ENCODE data around the gene SP140L. TPM values are rescaled to one million over a fixed set of nuclear protein-coding genes. Genes with fewer than 3 reads are reported as not detected.
"Not testable (repeated sequence)": the region's sequence is repeated elsewhere in the genome, so short reads cannot be mapped to it uniquely, and the experiment has no call there.

Gene SP140L
- polyA plus RNA-seq, 4 donors, result 11.8 to 15.4 (median 13.0) TPM

- no peaks in the 10 kb centered on the region for H3K27me3 ChIP-seq (ENCODE audit: control insufficient read depth in 3 of 3, insufficient read depth in 3 of 3, low read length in 3 of 3)
- H3K27ac ChIP-seq (ENCODE audit: low read depth in 1 of 3, low read length in 2 of 3), result no peak overlapping the region
- FAIRE-seq (no peak), DNase-seq (no peak)
- WGBS, 3 donors, result 96 to 100% (median 100%) methylated on average over 3 of the region's 3 CpGs
- H3K9me3 ChIP-seq (ENCODE audit: control insufficient read depth in 2 of 2, insufficient read depth in 1 of 2, low read depth in 1 of 2, low read length in 1 of 2), result no peaks in the 10 kb centered on the region
- peaks cover 0 to under 1% (median 0%) of the 10 kb centered on the region in 3 donors for H3K4me1 ChIP-seq (ENCODE audit: control insufficient read depth in 3 of 3, insufficient read depth in 2 of 3, low read depth in 1 of 3, low read length in 2 of 3)
- no peak overlapping the region for H3K4me3 ChIP-seq (ENCODE audit: low read depth in 1 of 3, low read length in 3 of 3)
- H3K36me3 ChIP-seq (ENCODE audit: control insufficient read depth in 3 of 3, insufficient read depth in 2 of 3, low read depth in 1 of 3, low read length in 3 of 3), result peaks cover 0 to 13% (median 2%) of the 10 kb centered on the region in 3 donors
Measured at GRCh38 chr2:230405824-230406223, 78.8 kb downstream of the SP140L start.

- H3K4me3 ChIP-seq (ENCODE audit: low read depth in 1 of 3, low read length in 3 of 3), result no peak overlapping the region
- H3K27ac ChIP-seq (ENCODE audit: low read depth in 1 of 3, low read length in 2 of 3), result peak overlapping the region in 1 of 3 donors; percentile 84
- WGBS, 3 donors, result 65 to 77% (median 72%) methylated on average over 3 of the region's 3 CpGs
- peaks cover 0 to 8% (median 0%) of the 10 kb centered on the region in 3 donors for H3K36me3 ChIP-seq (ENCODE audit: control insufficient read depth in 3 of 3, insufficient read depth in 2 of 3, low read depth in 1 of 3, low read length in 3 of 3)
- H3K4me1 ChIP-seq (ENCODE audit: control insufficient read depth in 3 of 3, insufficient read depth in 2 of 3, low read depth in 1 of 3, low read length in 2 of 3), result peaks cover 0 to 9% (median 3%) of the 10 kb centered on the region in 3 donors
- H3K9me3 ChIP-seq (ENCODE audit: control insufficient read depth in 2 of 2, insufficient read depth in 1 of 2, low read depth in 1 of 2, low read length in 1 of 2), result no peaks in the 10 kb centered on the region
- no peak for DNase-seq
- no peaks in the 10 kb centered on the region for H3K27me3 ChIP-seq (ENCODE audit: control insufficient read depth in 3 of 3, insufficient read depth in 3 of 3, low read length in 3 of 3)
- no peak for FAIRE-seq
Measured at GRCh38 chr2:230408244-230408842, 81.3 kb downstream of the SP140L start.

- not testable (repeated sequence) for H3K9me3 ChIP-seq (ENCODE audit: control insufficient read depth in 2 of 2, insufficient read depth in 1 of 2, low read depth in 1 of 2, low read length in 1 of 2); H3K27me3 ChIP-seq (ENCODE audit: control insufficient read depth in 3 of 3, insufficient read depth in 3 of 3, low read length in 3 of 3); H3K4me3 ChIP-seq (ENCODE audit: low read depth in 1 of 3, low read length in 3 of 3); FAIRE-seq; H3K4me1 ChIP-seq (ENCODE audit: control insufficient read depth in 3 of 3, insufficient read depth in 2 of 3, low read depth in 1 of 3, low read length in 2 of 3); DNase-seq; H3K36me3 ChIP-seq (ENCODE audit: control insufficient read depth in 3 of 3, insufficient read depth in 2 of 3, low read depth in 1 of 3, low read length in 3 of 3)
- 21 to 36% (median 35%) methylated on average over 2 of the region's 2 CpGs for WGBS, 3 donors
- peak overlapping the region in 1 of 3 donors; percentile 3 for H3K27ac ChIP-seq (ENCODE audit: low read depth in 1 of 3, low read length in 2 of 3)
Measured at GRCh38 chr2:230409316-230409715, 82.3 kb downstream of the SP140L start.

- FAIRE-seq, result no peak
Measured at GRCh38 chr2:230410263-230410662, 83.3 kb downstream of the SP140L start.

GRCh38 chr2:230410861-230411569, 84.0 kb downstream of the SP140L start:
- peak overlapping the region; percentile 88 to 99 (median 96) for H3K27ac ChIP-seq (ENCODE audit: low read depth in 1 of 3, low read length in 2 of 3)
- FAIRE-seq (no peak), DNase-seq (no peak)
- no peaks in the 10 kb centered on the region for H3K36me3 ChIP-seq (ENCODE audit: control insufficient read depth in 3 of 3, insufficient read depth in 2 of 3, low read depth in 1 of 3, low read length in 3 of 3)
- no peaks in the 10 kb centered on the region for H3K9me3 ChIP-seq (ENCODE audit: control insufficient read depth in 2 of 2, insufficient read depth in 1 of 2, low read depth in 1 of 2, low read length in 1 of 2)
- H3K27me3 ChIP-seq (ENCODE audit: control insufficient read depth in 3 of 3, insufficient read depth in 3 of 3, low read length in 3 of 3), result no peaks in the 10 kb centered on the region
- H3K4me1 ChIP-seq (ENCODE audit: control insufficient read depth in 3 of 3, insufficient read depth in 2 of 3, low read depth in 1 of 3, low read length in 2 of 3), result peaks cover 0 to 16% (median 12%) of the 10 kb centered on the region in 3 donors
- WGBS, 3 donors, result 33 to 38% (median 37%) methylated on average over 16 of the region's 16 CpGs
- H3K4me3 ChIP-seq (ENCODE audit: low read depth in 1 of 3, low read length in 3 of 3), result peak overlapping the region; percentile 42 to 73 (median 65)

More at GRCh38 chr2:230410263-230410662, 83.3 kb downstream of the SP140L start:
- Histone ChIP-seq H3K36me3 (ENCODE audit: control insufficient read depth in 3 of 3, insufficient read depth in 2 of 3, low read depth in 1 of 3, low read length in 3 of 3) (no peaks in the 10 kb centered on the region), H3K4me3 (ENCODE audit: low read depth in 1 of 3, low read length in 3 of 3) (no peak overlapping the region), H3K4me1 (ENCODE audit: control insufficient read depth in 3 of 3, insufficient read depth in 2 of 3, low read depth in 1 of 3, low read length in 2 of 3) (peaks cover 0 to 10% (median 8%) of the 10 kb centered on the region in 3 donors), H3K9me3 (ENCODE audit: control insufficient read depth in 2 of 2, insufficient read depth in 1 of 2, low read depth in 1 of 2, low read length in 1 of 2) (no peaks in the 10 kb centered on the region), H3K27me3 (ENCODE audit: control insufficient read depth in 3 of 3, insufficient read depth in 3 of 3, low read length in 3 of 3) (no peaks in the 10 kb centered on the region), H3K27ac (ENCODE audit: low read depth in 1 of 3, low read length in 2 of 3) (no peak overlapping the region)
- 94 to 100% (median 97%) methylated on average over 1 of the region's 1 CpG for WGBS, 3 donors
- DNase-seq, result no peak

GRCh38 chr2:230411570-230412370, 84.8 kb downstream of the SP140L start:
- peak overlapping the region; percentile 88 to 99 (median 96) for H3K27ac ChIP-seq (ENCODE audit: low read depth in 1 of 3, low read length in 2 of 3)
- DNase-seq, result peak; percentile 82 to 92
- H3K4me3 ChIP-seq (ENCODE audit: low read depth in 1 of 3, low read length in 3 of 3), result peak overlapping the region; percentile 42 to 73 (median 65)
- no peaks in the 10 kb centered on the region for H3K27me3 ChIP-seq (ENCODE audit: control insufficient read depth in 3 of 3, insufficient read depth in 3 of 3, low read length in 3 of 3)
- no peaks in the 10 kb centered on the region for H3K9me3 ChIP-seq (ENCODE audit: control insufficient read depth in 2 of 2, insufficient read depth in 1 of 2, low read depth in 1 of 2, low read length in 1 of 2)
- FAIRE-seq, result no peak
- H3K36me3 ChIP-seq (ENCODE audit: control insufficient read depth in 3 of 3, insufficient read depth in 2 of 3, low read depth in 1 of 3, low read length in 3 of 3), result no peaks in the 10 kb centered on the region
- H3K4me1 ChIP-seq (ENCODE audit: control insufficient read depth in 3 of 3, insufficient read depth in 2 of 3, low read depth in 1 of 3, low read length in 2 of 3), result peaks cover 0 to 16% (median 12%) of the 10 kb centered on the region in 3 donors
- WGBS, 3 donors, result 0 to 2% (median 1%) methylated on average over 56 to 57 of the region's 57 CpGs

GRCh38 chr2:230412371-230412711, 85.3 kb downstream of the SP140L start:
- Histone ChIP-seq H3K4me1 (ENCODE audit: control insufficient read depth in 3 of 3, insufficient read depth in 2 of 3, low read depth in 1 of 3, low read length in 2 of 3) (peaks cover 0 to 17% (median 12%) of the 10 kb centered on the region in 3 donors), H3K27me3 (ENCODE audit: control insufficient read depth in 3 of 3, insufficient read depth in 3 of 3, low read length in 3 of 3) (no peaks in the 10 kb centered on the region), H3K27ac (ENCODE audit: low read depth in 1 of 3, low read length in 2 of 3) (peak overlapping the region; percentile 88 to 99 (median 96)), H3K36me3 (ENCODE audit: control insufficient read depth in 3 of 3, insufficient read depth in 2 of 3, low read depth in 1 of 3, low read length in 3 of 3) (no peaks in the 10 kb centered on the region), H3K4me3 (ENCODE audit: low read depth in 1 of 3, low read length in 3 of 3) (peak overlapping the region; percentile 42 to 73 (median 65)), H3K9me3 (ENCODE audit: control insufficient read depth in 2 of 2, insufficient read depth in 1 of 2, low read depth in 1 of 2, low read length in 1 of 2) (no peaks in the 10 kb centered on the region)
- WGBS, 3 donors, result 88 to 91% (median 90%) methylated on average over 3 of the region's 3 CpGs
- FAIRE-seq, result no peak
- DNase-seq, result no peak

- DNase-seq, result no peak
Measured at GRCh38 chr2:230412846-230413245, 85.9 kb downstream of the SP140L start.

More at GRCh38 chr2:230412846-230413245, 85.9 kb downstream of the SP140L start:
- no peak for FAIRE-seq
- Histone ChIP-seq H3K9me3 (ENCODE audit: control insufficient read depth in 2 of 2, insufficient read depth in 1 of 2, low read depth in 1 of 2, low read length in 1 of 2) (no peaks in the 10 kb centered on the region), H3K27me3 (ENCODE audit: control insufficient read depth in 3 of 3, insufficient read depth in 3 of 3, low read length in 3 of 3) (no peaks in the 10 kb centered on the region), H3K27ac (ENCODE audit: low read depth in 1 of 3, low read length in 2 of 3) (no peak overlapping the region), H3K4me3 (ENCODE audit: low read depth in 1 of 3, low read length in 3 of 3) (no peak overlapping the region), H3K4me1 (ENCODE audit: control insufficient read depth in 3 of 3, insufficient read depth in 2 of 3, low read depth in 1 of 3, low read length in 2 of 3) (peaks cover 0 to 19% (median 12%) of the 10 kb centered on the region in 3 donors), H3K36me3 (ENCODE audit: control insufficient read depth in 3 of 3, insufficient read depth in 2 of 3, low read depth in 1 of 3, low read length in 3 of 3) (no peaks in the 10 kb centered on the region)
- WGBS, 3 donors, result 90 to 98% (median 93%) methylated on average over 9 of the region's 9 CpGs
